Measurements from ENCODE around the gene IVNS1ABP. TPM values are rescaled to one million over a fixed set of nuclear protein-coding genes. Genes with fewer than 3 reads are reported as not detected.

IVNS1ABP gene
- total RNA-seq, 1 donor from 2014 or later: 201 TPM

- DNase-seq (ENCODE audit: low spot score, unreplicated experiment): no peak
- no peak overlapping the region for H3K4me3 Mint-ChIP-seq (ENCODE audit: low read depth)
- no peak for TF ChIP-seq CTCF (IDR thresholded peaks at IDR 0.05; ENCODE audit: unreplicated experiment)
- no peaks in the 10 kb centered on the region for H3K27me3 Mint-ChIP-seq
- no peaks in the 10 kb centered on the region for H3K4me1 Mint-ChIP-seq (ENCODE audit: low read depth)
- no peaks in the 10 kb centered on the region for H3K9me3 Mint-ChIP-seq (ENCODE audit: low read depth)
- H3K27ac Mint-ChIP-seq: peak overlapping the region; percentile 37
- H3K36me3 Mint-ChIP-seq (ENCODE audit: insufficient read depth): peaks cover 41% of the 10 kb centered on the region
Observed at GRCh38 chr1:185305419-185305818, 11.6 kb downstream of the IVNS1ABP start.

- no peaks in the 10 kb centered on the region for H3K9me3 Mint-ChIP-seq (ENCODE audit: low read depth)
- no peak overlapping the region for H3K4me3 Mint-ChIP-seq (ENCODE audit: low read depth)
- no peak for TF ChIP-seq CTCF (IDR thresholded peaks at IDR 0.05; ENCODE audit: unreplicated experiment)
Observed at GRCh38 chr1:185300152-185300551, 16.9 kb downstream of the IVNS1ABP start.

GRCh38 chr1:185297982-185298381 lies 19.1 kb downstream of the IVNS1ABP start:
- no peak overlapping the region for H3K27ac Mint-ChIP-seq

More at GRCh38 chr1:185300152-185300551, 16.9 kb downstream of the IVNS1ABP start:
- Mint-ChIP-seq H3K36me3 (ENCODE audit: insufficient read depth) (peaks cover 45% of the 10 kb centered on the region), H3K4me1 (ENCODE audit: low read depth) (no peaks in the 10 kb centered on the region), H3K27me3 (no peaks in the 10 kb centered on the region), H3K27ac (no peak overlapping the region)
- no peak for DNase-seq (ENCODE audit: low spot score, unreplicated experiment)

GRCh38 chr1:185295091-185295490 lies 22.0 kb downstream of the IVNS1ABP start:
- H3K27me3 Mint-ChIP-seq: no peaks in the 10 kb centered on the region
- no peaks in the 10 kb centered on the region for H3K9me3 Mint-ChIP-seq (ENCODE audit: low read depth)
- DNase-seq (ENCODE audit: low spot score, unreplicated experiment): no peak
- peaks cover 3% of the 10 kb centered on the region for H3K4me1 Mint-ChIP-seq (ENCODE audit: low read depth)
- no peak overlapping the region for H3K4me3 Mint-ChIP-seq (ENCODE audit: low read depth)
- H3K36me3 Mint-ChIP-seq (ENCODE audit: insufficient read depth): peaks cover 35% of the 10 kb centered on the region
- peak overlapping the region; percentile 68 for H3K27ac Mint-ChIP-seq
- no peak for TF ChIP-seq CTCF (IDR thresholded peaks at IDR 0.05; ENCODE audit: unreplicated experiment)

More at GRCh38 chr1:185297982-185298381, 19.1 kb downstream of the IVNS1ABP start:
- no peaks in the 10 kb centered on the region for H3K9me3 Mint-ChIP-seq (ENCODE audit: low read depth)
- DNase-seq (ENCODE audit: low spot score, unreplicated experiment): no peak
- H3K4me3 Mint-ChIP-seq (ENCODE audit: low read depth): no peak overlapping the region
- TF ChIP-seq CTCF (IDR thresholded peaks at IDR 0.05; ENCODE audit: unreplicated experiment): no peak
- no peaks in the 10 kb centered on the region for H3K27me3 Mint-ChIP-seq
- peaks cover 40% of the 10 kb centered on the region for H3K36me3 Mint-ChIP-seq (ENCODE audit: insufficient read depth)
- H3K4me1 Mint-ChIP-seq (ENCODE audit: low read depth): no peaks in the 10 kb centered on the region

GRCh38 chr1:185293967-185294542 lies 23.0 kb downstream of the IVNS1ABP start:
- Mint-ChIP-seq H3K9me3 (ENCODE audit: low read depth) (peaks cover 5% of the 10 kb centered on the region), H3K27ac (peak overlapping the region; percentile 83), H3K27me3 (no peaks in the 10 kb centered on the region), H3K4me1 (ENCODE audit: low read depth) (peaks cover 3% of the 10 kb centered on the region), H3K36me3 (ENCODE audit: insufficient read depth) (peaks cover 36% of the 10 kb centered on the region), H3K4me3 (ENCODE audit: low read depth) (no peak overlapping the region)
- no peak for DNase-seq (ENCODE audit: low spot score, unreplicated experiment)
- no peak for TF ChIP-seq CTCF (IDR thresholded peaks at IDR 0.05; ENCODE audit: unreplicated experiment)
